H1 (cell line): Measurements from ENCODE around the gene ATP6V1F. TPM values are rescaled to one million over a fixed set of nuclear protein-coding genes. Genes with fewer than 3 reads are reported as not detected.

Experiments
- ASH2L ChIP-seq: fragments of 200-600, 300-600 bp; sonication (generic); IDR thresholded peaks from one replicate; pipeline ENCODE4 v1.7.1; 2017; ENCODE audit warnings: low read length
- ATF3 ChIP-seq: IDR thresholded peaks from 2 replicates; pipeline ENCODE4 v1.6.1; 2011; ENCODE audit warnings: low read depth, mild to moderate bottlenecking, low read length; ENCODE audit not compliant: insufficient read depth
- PHF8 ChIP-seq: fragments of 200-600 bp; sonication (generic); conservative IDR thresholded peaks from 2 replicates; pipeline ENCODE4 v1.7.1; 2012; ENCODE audit warnings: low read depth, mild to moderate bottlenecking, inconsistent platforms, low read length, moderate library complexity
- POLR2A ChIP-seq, 2 experiments: IDR thresholded peaks; 1 replicate in 1 of 2; 2 replicates in 1 of 2; pipeline ENCODE4 v1.6.1; 2011; ENCODE audit warnings: low read depth in 2 of 2, low read length in 2 of 2, mild to moderate bottlenecking in 2 of 2; ENCODE audit errors: control extremely low read depth in 1 of 2
- POU5F1 ChIP-seq: IDR thresholded peaks from 2 replicates; pipeline ENCODE4 v1.6.1; 2011; ENCODE audit warnings: low read depth, mild to moderate bottlenecking, low read length, moderate library complexity
- RAD21 ChIP-seq, 2 experiments: IDR thresholded peaks in 1 of 2; conservative IDR thresholded peaks in 1 of 2; 2 replicates each; pipeline ENCODE4 v1.6.1; 2011; ENCODE audit warnings: low read depth in 2 of 2, low read length in 2 of 2, improper control_type of control experiment in 1 of 2, inconsistent platforms in 1 of 2, mild to moderate bottlenecking in 1 of 2, moderate library complexity in 1 of 2
- SAP30 ChIP-seq: fragments of 300-600 bp; sonication (generic); IDR thresholded peaks from 2 replicates; pipeline ENCODE4 v1.7.1; 2012; ENCODE audit warnings: low read length, moderate library complexity, mild to moderate bottlenecking, inconsistent platforms; ENCODE audit not compliant: insufficient read depth, insufficient replicate concordance
- TAF1 ChIP-seq: IDR thresholded peaks from 2 replicates; pipeline ENCODE4 v1.6.1; 2011; ENCODE audit warnings: mild to moderate bottlenecking, low read depth, low read length
- polyA plus RNA-seq, 7 experiments: library from polyadenylated mRNA; depleted of rRNA in 3 of 7; stranded (reverse) in 5 of 7; unstranded in 2 of 7; fragments of >200 nt in 5 of 7; fragments of 200-250 nt in 2 of 7; gene quantifications; 1 replicate in 5 of 7; 2 replicates in 1 of 7; 4 replicates in 1 of 7; pipeline versions ENCODE4 v1.2.1 to v1.2.3, GENCODE V29; 2011 to 2013; ENCODE audit warnings: missing spikeins in 2 of 7, mixed read lengths in 2 of 7
- total RNA-seq: library from RNA; stranded (reverse); fragmentation: NEBNext Ultra II Directional; extraction: Animal tissue kit (Norgen Biotek cat#: 25700); gene quantifications from 2 replicates; pipeline ENCODE4 v1.2.1, GENCODE V29; 2021

Gene ATP6V1F
- total and polyA plus RNA-seq, 2 of the 8 experiments (the other 6 are each of a cell fraction or from before 2014, with no cell fraction given): 104 to 318 TPM

GRCh38 chr7:128838981-128839731 is 23.5 kb upstream of the ATP6V1F start (continued):
- TF ChIP-seq POLR2A (IDR thresholded peaks at IDR 0.05; ENCODE audit: control extremely low read depth in 1 of 2, low read depth in 2 of 2, low read length in 2 of 2): no peak
- TF ChIP-seq ASH2L: no peak
- TF ChIP-seq POU5F1: no peak
- no peak for TF ChIP-seq SAP30
- no peak for TF ChIP-seq ATF3
- TF ChIP-seq RAD21 (IDR thresholded peaks at IDR 0.05 in 1 of 2, conservative IDR thresholded peaks at IDR 0.05 in 1 of 2; ENCODE audit: low read depth in 2 of 2, low read length in 2 of 2): no peak
- no peak for TF ChIP-seq TAF1
- no peak for TF ChIP-seq PHF8
